GM13976 (cell line): ENCODE results near the gene VAMP8.

Source experiments
- DNase-seq: peaks from one replicate; pipeline ENCODE4 v3.0.0; 2012; ENCODE audit warnings: low spot score
- CTCF ChIP-seq: IDR thresholded peaks from 2 replicates; pipeline ENCODE4 v1.5.1; 2012; ENCODE audit warnings: borderline replicate concordance, mild to moderate bottlenecking; ENCODE audit not compliant: insufficient read depth; ENCODE audit errors: extremely low read depth, missing control alignments, control extremely low read depth
- in situ Hi-C: fragments of 300-500 bp; cut with MboI; formaldehyde crosslinking; loops from one replicate; pipeline ENCODE4 v1.12.0; 2022; ENCODE audit warnings: low sequenced_read_pairs, mixed read lengths, inconsistent platforms; ENCODE audit not compliant: unreplicated experiment

The VAMP8 gene

GRCh38 chr2:85621338-85621737, 44.0 kb downstream of the VAMP8 start:
- in situ Hi-C loops, result no loop called here
- DNase-seq, result no peak
- TF ChIP-seq CTCF, result no peak

GRCh38 chr2:85623991-85624390, 46.6 kb downstream of the VAMP8 start:
- in situ Hi-C loops, result no loop called here
- DNase-seq, result no peak
- no peak for TF ChIP-seq CTCF

GRCh38 chr2:85628658-85629057, 51.3 kb downstream of the VAMP8 start:
- TF ChIP-seq CTCF, result no peak
- in situ Hi-C loops, result no loop called here
- peak; percentile 60 for DNase-seq

GRCh38 chr2:85631316-85631715, 53.9 kb downstream of the VAMP8 start:
- in situ Hi-C loops, result no loop called here
- TF ChIP-seq CTCF, result no peak

More at GRCh38 chr2:85631316-85631715, 53.9 kb downstream of the VAMP8 start:
- DNase-seq, result no peak
